GM23338 (cell line): ENCODE measurements around the gene MYH4. TPM values are rescaled to one million over a fixed set of nuclear protein-coding genes. Genes with fewer than 3 reads are reported as not detected.

Experiments used
- ATAC-seq: fragments of 200-7000 bp; cut with Tn5 transposase; 3 replicates; pipeline ENCODE4 v1.9.1; 2020
- DNase-seq: peaks from one replicate; pipeline ENCODE4 v3.0.0-alpha.2; 2015; ENCODE audit warnings: low spot score
- H2AFZ ChIP-seq: fragments of 200-600 bp; sonication (generic); 2 replicates; pipeline ENCODE4 v1.8.0; 2016; ENCODE audit warnings: antibody characterized with exemption, mild to moderate bottlenecking, moderate library complexity
- H3F3A ChIP-seq: fragments of 200-600 bp; sonication (generic); replicated peaks from 2 replicates; pipeline ENCODE4 v1.8.0; 2017; ENCODE audit warnings: antibody characterized with exemption, mixed run types, low read depth
- H3K27ac ChIP-seq: fragments of 200-600 bp; sonication (generic); 2 replicates; pipeline ENCODE4 v1.6.1; 2016; ENCODE audit warnings: low read depth
- H3K27me3 ChIP-seq: fragments of 200-600 bp; sonication (generic); 2 replicates; pipeline ENCODE4 v1.8.0; 2016; ENCODE audit warnings: mild to moderate bottlenecking, mixed run types, moderate library complexity; ENCODE audit not compliant: insufficient read depth
- H3K36me3 ChIP-seq: fragments of 200-600 bp; sonication (generic); 2 replicates; pipeline ENCODE4 v1.8.0; 2016; ENCODE audit warnings: mild to moderate bottlenecking; ENCODE audit not compliant: insufficient read depth
- H3K4me1 ChIP-seq: fragments of 200-600 bp; sonication (generic); 2 replicates; pipeline ENCODE4 v1.8.0; 2016; ENCODE audit warnings: mild to moderate bottlenecking, moderate library complexity; ENCODE audit not compliant: insufficient read depth
- H3K4me2 ChIP-seq: fragments of 200-600 bp; sonication (generic); 2 replicates; pipeline ENCODE4 v1.7.1; 2017; ENCODE audit warnings: mixed run types
- H3K4me3 ChIP-seq: fragments of 200-600 bp; sonication (generic); 2 replicates; pipeline ENCODE4 v1.6.1; 2016; ENCODE audit warnings: mixed run types
- H3K79me2 ChIP-seq: fragments of 200-600 bp; sonication (generic); replicated peaks from 2 replicates; pipeline ENCODE4 v1.8.0; 2017; ENCODE audit warnings: mild to moderate bottlenecking; ENCODE audit not compliant: insufficient read depth
- H3K9me2 ChIP-seq: fragments of 200-600 bp; sonication (generic); 2 replicates; pipeline ENCODE4 v1.8.0; 2017; ENCODE audit not compliant: insufficient read depth
- H4K20me1 ChIP-seq: fragments of 200-600 bp; sonication (generic); replicated peaks from 2 replicates; pipeline ENCODE4 v1.8.0; 2017; ENCODE audit warnings: mild to moderate bottlenecking; ENCODE audit not compliant: insufficient read depth
- H3K27ac Mint-ChIP-seq: 2 replicates; pipeline ENCODE4 v1.8.0; 2020; ENCODE audit warnings: inconsistent platforms, mild to moderate bottlenecking, moderate library complexity, mixed read lengths
- H3K27me3 Mint-ChIP-seq: 3 replicates; pipeline ENCODE4 v1.8.0; 2022; ENCODE audit warnings: low read depth, mild to moderate bottlenecking, moderate library complexity, mixed read lengths, inconsistent platforms; ENCODE audit not compliant: insufficient read depth, poor library complexity
- H3K36me3 Mint-ChIP-seq: 3 replicates; pipeline ENCODE4 v1.8.0; 2021; ENCODE audit warnings: low read depth, mild to moderate bottlenecking, inconsistent platforms, moderate library complexity, mixed read lengths
- H3K4me1 Mint-ChIP-seq: 3 replicates; pipeline ENCODE4 v1.8.0; 2020; ENCODE audit warnings: mild to moderate bottlenecking, inconsistent platforms, mixed read lengths
- H3K4me3 Mint-ChIP-seq: 3 replicates; pipeline ENCODE4 v1.8.0; 2021; ENCODE audit warnings: moderate library complexity, mild to moderate bottlenecking, inconsistent platforms, mixed read lengths
- H3K9me3 Mint-ChIP-seq: 3 replicates; pipeline ENCODE4 v1.8.0; 2020; ENCODE audit warnings: moderate library complexity, mild to moderate bottlenecking, inconsistent platforms, mixed read lengths
- CREB1 ChIP-seq: fragments of 250-450 bp; sonication (Bioruptor Pico); IDR thresholded peaks from 2 replicates; pipeline ENCODE4 v1.5.0; 2020; ENCODE audit warnings: low read depth, mild to moderate bottlenecking, moderate library complexity
- CTCF ChIP-seq, 2 experiments: fragments of 200-600 bp in 1 of 2; sonication (generic) in 1 of 2; conservative IDR thresholded peaks; 2 replicates each; pipeline versions ENCODE4 v1.5.1 to v1.6.1; 2016 to 2017; ENCODE audit warnings: antibody characterized with exemption in 2 of 2, low read depth in 2 of 2, mild to moderate bottlenecking in 2 of 2, moderate library complexity in 1 of 2
- ETS1 ChIP-seq: IDR thresholded peaks from 2 replicates; pipeline ENCODE4 v1.6.1; 2016; ENCODE audit warnings: antibody characterized with exemption
- NANOG ChIP-seq: IDR thresholded peaks from 2 replicates; pipeline ENCODE4 v1.6.1; 2016; ENCODE audit warnings: antibody characterized with exemption, borderline replicate concordance
- ZNF114 ChIP-seq: fragments of 250-450 bp; sonication (Bioruptor Pico); IDR thresholded peaks from 2 replicates; pipeline ENCODE4 v1.5.0; 2020; ENCODE audit warnings: mild to moderate bottlenecking, moderate library complexity
- ZNF462 ChIP-seq: fragments of 250-450 bp; sonication (Bioruptor Pico); IDR thresholded peaks from 2 replicates; pipeline ENCODE4 v1.5.0; 2020; ENCODE audit warnings: mild to moderate bottlenecking, moderate library complexity
- polyA plus RNA-seq: library from polyadenylated mRNA; unstranded; fragments of >200 nt; fragmentation: Nextera tagmentation; extraction: Ambion mirVana; gene quantifications from 2 replicates; pipeline ENCODE4 v1.2.1, GENCODE V29; 2016
- total RNA-seq: library from RNA; depleted of rRNA; stranded (reverse); fragments of >200 nt; shearing (Covaris generic); gene quantifications from 2 replicates; pipeline ENCODE4 v1.2.3, GENCODE V29; 2014

MYH4 gene
- total and polyA plus RNA-seq, 2 experiments from 2014 or later: not detected

GRCh38 chr17:10471858-10472257 lies 2.5 kb upstream of the MYH4 start:
- H3K79me2 ChIP-seq: no peaks in the 10 kb centered on the region
- DNase-seq: no peak
- H3K4me3 Mint-ChIP-seq: no peak overlapping the region
- no peak overlapping the region for H3K27ac ChIP-seq
- H3K27me3 ChIP-seq: no peaks in the 10 kb centered on the region
- H3K27ac Mint-ChIP-seq: no peak overlapping the region
- H3K36me3 ChIP-seq: no peaks in the 10 kb centered on the region
- no peaks in the 10 kb centered on the region for H3K4me1 Mint-ChIP-seq
- no peak overlapping the region for H3K4me2 ChIP-seq
- H3K9me3 Mint-ChIP-seq: no peaks in the 10 kb centered on the region
- no peak for ATAC-seq
- no peak overlapping the region for H3K4me3 ChIP-seq
- H2AFZ ChIP-seq: no peak overlapping the region
- no peaks in the 10 kb centered on the region for H3F3A ChIP-seq
- H4K20me1 ChIP-seq: no peaks in the 10 kb centered on the region
- TF ChIP-seq NANOG: no peak
- no peak for TF ChIP-seq CREB1 (CRISPR knock-in tag)
- no peak for TF ChIP-seq ZNF462 (CRISPR knock-in tag)
- no peak for TF ChIP-seq CTCF (conservative IDR thresholded peaks at IDR 0.05; ENCODE audit: low read depth in 2 of 2)
- no peak for TF ChIP-seq ZNF114 (CRISPR knock-in tag)
- TF ChIP-seq ETS1: no peak
- H3K9me2 ChIP-seq: no peaks in the 10 kb centered on the region
- H3K4me1 ChIP-seq: no peaks in the 10 kb centered on the region
- H3K27me3 Mint-ChIP-seq: no peaks in the 10 kb centered on the region
- no peaks in the 10 kb centered on the region for H3K36me3 Mint-ChIP-seq
